SK-N-DZ (cell line): ENCODE data around the gene ZNF266. TPM values are rescaled to one million over a fixed set of nuclear protein-coding genes. Genes with fewer than 3 reads are reported as not detected.

Source experiments
- DNase-seq: peaks from one replicate; pipeline ENCODE4 v3.0.0-alpha.2; 2015; ENCODE audit warnings: low spot score
- polyA plus RNA-seq, 2 experiments: library from polyadenylated mRNA; depleted of rRNA; stranded (reverse); fragments of >200 nt; gene quantifications; 2 replicates each; pipeline ENCODE4 v1.2.3, GENCODE V29; 2014

Gene ZNF266
- polyA plus RNA-seq (2014; cell fraction: cytosol; rRNA removed) = 25.1 and 30.7 TPM in 2 replicates
- 148 and 162 TPM in 2 replicates for polyA plus RNA-seq (2014; cell fraction: nucleus; rRNA removed)

GRCh38 chr19:9435279-9436268 lies at the start of gene ZNF266:
Gene ZNF266 (minus strand): TSS chr19:9435573. CDS start chr19:9420089, 15,484 bp downstream.
- DNase-seq = peak; percentile 89

GRCh38 chr19:9485140-9485539 lies 49.8 kb upstream of the ZNF266 start:
- DNase-seq = no peak

- DNase-seq = no peak
Observed at GRCh38 chr19:9474975-9475374, 39.6 kb upstream of the ZNF266 start.

GRCh38 chr19:9467161-9467560 lies 31.8 kb upstream of the ZNF266 start:
- no peak for DNase-seq

- no peak for DNase-seq
Observed at GRCh38 chr19:9461938-9462337, 26.6 kb upstream of the ZNF266 start.

GRCh38 chr19:9456018-9456689 lies 20.8 kb upstream of the ZNF266 start:
- DNase-seq = no peak

GRCh38 chr19:9453953-9454352 lies 18.6 kb upstream of the ZNF266 start:
- no peak for DNase-seq

GRCh38 chr19:9445037-9445436 lies 9.7 kb upstream of the ZNF266 start:
- DNase-seq = no peak

- no peak for DNase-seq
Observed at GRCh38 chr19:9436358-9436757, 985 bp upstream of the ZNF266 start.

- peak; percentile 15 for DNase-seq
Observed at GRCh38 chr19:9431475-9431874, 3.9 kb downstream of the ZNF266 start.

- no peak for DNase-seq
Observed at GRCh38 chr19:9430444-9430843, 4.9 kb downstream of the ZNF266 start.

GRCh38 chr19:9427941-9428340 lies 7.4 kb downstream of the ZNF266 start:
- no peak for DNase-seq

- no peak for DNase-seq
Observed at GRCh38 chr19:9413240-9413954, 22.0 kb downstream of the ZNF266 start.

GRCh38 chr19:9407827-9408226 lies 27.5 kb downstream of the ZNF266 start:
- DNase-seq = no peak

GRCh38 chr19:9406798-9407352 lies 28.5 kb downstream of the ZNF266 start:
- DNase-seq = peak; percentile 93

GRCh38 chr19:9381361-9381785 lies 54.0 kb downstream of the ZNF266 start:
- no peak for DNase-seq

GRCh38 chr19:9370738-9371619 lies 64.4 kb downstream of the ZNF266 start:
- no peak for DNase-seq

GRCh38 chr19:9362905-9363304 lies 72.5 kb downstream of the ZNF266 start, which contains the start of gene ZNF177:
Gene ZNF177 (plus strand): TSS chr19:9363013. CDS start chr19:9378312, 15,299 bp downstream.
- peak; percentile 77 for DNase-seq
